MCF 10A (cell line): ENCODE measurements around the gene PSME3IP1. TPM values are rescaled to one million over a fixed set of nuclear protein-coding genes. Genes with fewer than 3 reads are reported as not detected.

ENCODE experiments used
- BruUV-seq: library from RNA; stranded (reverse); fragments of 400-500 nt; replicated peaks from 2 replicates; lab custom pipeline; 2021; lab: Mats Ljungman, UMichigan
- CTCF ChIA-PET: fragments of 300-600 bp; sonication (Branson Sonifier 250); formaldehyde crosslinking; extraction: SDS; loops from one replicate; lab custom pipeline; 2021; ENCODE audit warnings: antibody characterized with exemption, inconsistent platforms; lab: Yijun Ruan, JAX
- POLR2A ChIA-PET: fragments of 300-600, 350-650 bp; sonication (Branson Sonifier 250); formaldehyde crosslinking; extraction: SDS; loops from one replicate; lab custom pipeline; 2020; ENCODE audit warnings: antibody characterized with exemption, inconsistent platforms; lab: Yijun Ruan, JAX
- DNase-seq: peaks from one replicate; pipeline ENCODE4 v3.0.0-alpha.2; 2018; ENCODE audit not compliant: unreplicated experiment
- H3K27ac Mint-ChIP-seq: one replicate; pipeline ENCODE4 v1.8.0; 2022; ENCODE audit warnings: mild to moderate bottlenecking, low read depth, mixed read lengths; ENCODE audit not compliant: unreplicated experiment
- H3K27me3 Mint-ChIP-seq: one replicate; pipeline ENCODE4 v1.8.0; 2022; ENCODE audit warnings: mixed read lengths; ENCODE audit not compliant: insufficient read depth, unreplicated experiment
- H3K36me3 Mint-ChIP-seq: one replicate; pipeline ENCODE4 v1.8.0; 2022; ENCODE audit warnings: mild to moderate bottlenecking, moderate library complexity, mixed read lengths; ENCODE audit not compliant: insufficient read depth, unreplicated experiment
- H3K4me1 Mint-ChIP-seq: one replicate; pipeline ENCODE4 v1.8.0; 2022; ENCODE audit warnings: mixed read lengths; ENCODE audit not compliant: insufficient read depth, unreplicated experiment
- H3K4me3 Mint-ChIP-seq: one replicate; pipeline ENCODE4 v1.8.0; 2022; ENCODE audit warnings: mild to moderate bottlenecking, moderate library complexity, mixed read lengths; ENCODE audit not compliant: unreplicated experiment
- H3K9me3 Mint-ChIP-seq: one replicate; pipeline ENCODE4 v1.8.0; 2022; ENCODE audit warnings: mixed read lengths; ENCODE audit not compliant: unreplicated experiment
- CTCF ChIP-seq: fragments of 200-600 bp; IDR thresholded peaks from one replicate; pipeline ENCODE4 v1.8.0; 2022; ENCODE audit warnings: antibody characterized with exemption, mild to moderate bottlenecking; ENCODE audit not compliant: unreplicated experiment
- intact Hi-C: fragments of 100-400 bp; cut with micrococcal nuclease; formaldehyde crosslinking; loops from 2 replicates; pipeline ENCODE4 v1.14.1; 2022
- total RNA-seq: library from RNA; stranded (reverse); gene quantifications from 2 replicates; pipeline ENCODE4 v1.2.3, GENCODE V29; 2022

The PSME3IP1 gene
- total RNA-seq, 1 experiment from 2014 or later: 107 TPM

- Mint-ChIP-seq H3K27me3 (no peaks in the 10 kb centered on the region), H3K36me3 (no peaks in the 10 kb centered on the region), H3K4me1 (peaks cover 26% of the 10 kb centered on the region), H3K27ac (peak overlapping the region; percentile 10), H3K4me3 (no peak overlapping the region), H3K9me3 (no peaks in the 10 kb centered on the region)
- no peak for DNase-seq
- no peak for TF ChIP-seq CTCF
- ChIA-PET POLR2A (no interaction called here), CTCF (interaction anchor here (0.6 kb wide), 2 partner anchors 190 to 314 kb away, joined by 3 read pairs; no protein-coding TSS in a partner anchor)
- BruUV-seq: no TSS peak
- intact Hi-C loops: no loop called here
Measured at GRCh38 chr16:57104706-57105105, 81.1 kb downstream of the PSME3IP1 start.

- no peak for DNase-seq
- POLR2A ChIA-PET: no interaction called here
- no peaks in the 10 kb centered on the region for H3K9me3 Mint-ChIP-seq
Measured at GRCh38 chr16:57102888-57103851, 82.7 kb downstream of the PSME3IP1 start.

More at GRCh38 chr16:57102888-57103851, 82.7 kb downstream of the PSME3IP1 start:
- Mint-ChIP-seq H3K27ac (no peak overlapping the region), H3K4me1 (peaks cover 26% of the 10 kb centered on the region), H3K36me3 (no peaks in the 10 kb centered on the region), H3K27me3 (no peaks in the 10 kb centered on the region), H3K4me3 (no peak overlapping the region)
- no peak for TF ChIP-seq CTCF
- intact Hi-C loops: no loop called here
- no TSS peak for BruUV-seq
- CTCF ChIA-PET: interaction anchor here (0.5 to 3.7 kb wide), 4 partner anchors 8 to 619 kb away, joined by 3 to 15 read pairs (median 4); partner anchors contain the start of gene CPNE2

Other genes with a start within 250 kb of the PSME3IP1 start
- not detected in 2 replicates for gene CETP, start 224.1 kb downstream of the PSME3IP1 start, total RNA-seq
- gene NLRC5, start 196.5 kb downstream of the PSME3IP1 start, total RNA-seq: 8.0 and 14.5 TPM in 2 replicates
- gene CPNE2, start 93.5 kb downstream of the PSME3IP1 start, total RNA-seq: 6.7 and 9.6 TPM in 2 replicates
- 55.9 and 62.0 TPM in 2 replicates for gene RSPRY1, start 290 bp upstream of the PSME3IP1 start, total RNA-seq
- 94.4 and 114 TPM in 2 replicates for gene ARL2BP, start 59.2 kb upstream of the PSME3IP1 start, total RNA-seq
- gene PLLP, start 98.6 kb upstream of the PSME3IP1 start, total RNA-seq: 3.9 and 6.1 TPM in 2 replicates
- not detected in 2 replicates for gene CCL22, start 172.7 kb upstream of the PSME3IP1 start, total RNA-seq
- not detected in 2 replicates for gene CX3CL1, start 186.5 kb upstream of the PSME3IP1 start, total RNA-seq
- not detected in 2 replicates for gene CCL17, start 218.7 kb upstream of the PSME3IP1 start, total RNA-seq